ENCODE results near the gene RPS4Y1.
"Not testable (repeated sequence)": the region's sequence is repeated elsewhere in the genome, so short reads cannot be mapped to it uniquely, and the experiment has no call there.

RPS4Y1 gene

DNA sequence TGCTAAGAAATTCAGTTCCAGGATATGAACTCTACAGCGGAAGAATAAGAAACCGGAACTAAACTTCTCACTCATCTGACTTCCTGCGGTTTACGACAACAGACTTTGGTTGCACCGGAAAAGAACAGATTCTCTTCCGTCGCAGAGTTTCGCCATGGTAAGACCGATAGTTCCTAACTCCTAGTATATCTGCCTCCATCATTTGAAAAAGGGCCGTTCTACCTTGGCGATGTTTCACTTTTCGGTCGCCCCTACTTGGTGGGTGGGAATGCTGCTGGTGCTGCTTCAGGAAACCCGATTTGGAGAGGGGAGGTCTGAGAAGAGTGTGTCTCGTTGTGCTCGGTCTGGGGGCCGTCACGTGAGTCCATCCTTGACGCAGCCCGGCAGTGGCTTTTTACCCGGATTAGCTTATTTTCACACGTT lies at the start of gene RPS4Y1:
Gene RPS4Y1, plus strand, starts transcription at position 132 of the 423 bp plus-strand sequence. Its CDS starts 23 bp downstream, at position 155.
- peak; percentile 54 for DNase-seq (ENCODE audit: low spot score)

DNA sequence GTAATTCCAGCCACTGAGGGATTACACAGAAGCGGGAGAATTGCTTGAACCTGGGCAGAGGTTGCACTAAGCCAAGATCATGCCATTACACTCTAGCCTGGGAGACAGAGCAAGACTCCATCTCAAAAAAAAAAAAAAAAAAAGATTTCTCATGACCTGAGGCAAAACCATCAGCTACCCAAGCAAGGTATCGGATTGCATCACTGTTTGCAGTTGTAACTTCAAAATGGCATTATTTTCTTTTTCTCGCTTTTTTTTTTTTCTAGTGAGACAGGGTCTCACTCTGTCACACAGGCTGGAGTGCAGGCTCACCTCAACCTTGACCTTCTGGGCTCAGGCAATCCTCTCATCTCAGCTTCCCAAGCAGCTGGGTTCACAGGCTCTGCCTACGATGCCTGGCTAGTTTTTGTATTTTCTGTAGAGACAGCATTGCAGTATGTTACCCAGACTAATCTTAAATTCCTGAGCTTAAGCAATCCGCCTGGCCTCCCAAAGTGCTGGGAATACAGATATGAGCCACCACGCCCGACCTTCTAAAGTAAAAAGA lies 44.4 kb upstream of the RPS4Y1 start:
- DNase-seq (ENCODE audit: low spot score): no peak

DNA sequence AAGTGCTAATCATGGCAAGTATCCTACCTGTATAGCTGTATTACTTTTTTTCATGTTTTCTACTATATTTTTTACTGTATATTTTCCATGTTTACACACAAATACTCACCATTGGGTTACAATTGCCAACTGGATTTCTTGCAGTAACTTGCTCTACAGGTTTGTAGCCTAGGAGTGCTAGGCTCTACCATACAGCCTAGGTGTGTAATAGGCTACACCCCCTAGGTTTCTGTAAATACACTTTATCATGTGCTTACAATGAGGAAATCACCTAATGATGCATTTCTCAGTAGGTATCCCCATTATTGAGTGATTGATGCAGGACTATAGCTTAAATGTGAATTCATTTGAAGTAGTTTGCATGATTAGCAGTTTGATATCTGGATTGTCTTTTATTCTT lies 43.4 kb upstream of the RPS4Y1 start:
- no peak for DNase-seq (ENCODE audit: low spot score)

DNA sequence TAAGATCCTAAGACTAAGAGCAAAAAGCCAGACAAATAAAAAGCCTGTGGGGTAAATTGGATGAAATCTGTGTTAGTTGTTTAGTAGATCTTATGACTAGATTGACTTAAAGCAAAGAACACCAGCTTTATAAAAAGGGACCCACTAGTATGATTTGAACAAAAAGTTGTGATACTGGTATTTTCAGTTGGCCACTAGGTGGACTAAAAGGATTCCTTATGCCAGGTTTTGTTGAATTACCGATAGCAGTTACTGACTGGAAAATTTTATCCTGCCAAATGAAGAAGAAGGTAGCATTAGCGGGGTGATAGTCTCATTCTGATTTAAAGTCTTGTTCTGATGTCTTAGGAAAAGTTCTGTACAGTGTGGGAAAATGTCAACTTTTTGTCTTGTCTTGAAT lies 41.2 kb upstream of the RPS4Y1 start:
- peak; percentile 10 for DNase-seq (ENCODE audit: low spot score)

DNA sequence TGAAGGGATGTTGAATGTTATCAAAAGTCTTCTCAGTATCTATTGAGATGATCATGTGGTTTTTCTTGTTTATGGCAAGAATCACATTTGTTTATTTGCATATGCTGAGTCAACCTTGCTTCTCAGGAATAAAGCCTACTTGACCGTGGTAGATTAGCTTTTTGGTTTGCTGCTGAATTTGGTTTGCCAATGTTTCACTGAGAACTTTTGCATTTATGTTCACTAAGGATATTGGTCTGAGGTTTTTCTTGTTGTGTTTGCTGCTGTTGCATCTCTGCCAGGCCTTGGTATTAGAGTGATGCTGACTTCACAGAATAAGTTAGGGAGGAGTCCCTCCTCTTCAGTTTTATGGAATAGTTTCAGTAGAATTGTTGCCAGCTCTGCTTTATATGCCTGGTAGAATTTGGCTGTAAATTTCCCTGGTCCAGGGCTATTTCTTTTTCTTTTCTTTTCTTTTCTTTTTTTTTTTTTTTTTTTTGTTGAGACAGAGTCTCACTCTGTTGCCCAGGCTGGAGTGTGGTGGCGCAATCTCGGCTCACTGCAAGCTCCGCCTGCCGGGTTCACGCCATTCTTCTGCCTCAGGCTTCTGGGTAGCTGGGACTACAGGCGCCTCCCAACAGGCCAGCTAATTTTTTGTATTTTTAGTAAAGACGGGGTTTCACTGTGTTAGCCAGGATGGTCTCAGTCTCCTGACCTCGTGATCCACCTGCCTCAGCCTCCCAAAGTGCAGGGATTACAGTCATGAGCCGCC lies 24.1 kb upstream of the RPS4Y1 start:
- DNase-seq (ENCODE audit: low spot score): not testable (repeated sequence)

DNA sequence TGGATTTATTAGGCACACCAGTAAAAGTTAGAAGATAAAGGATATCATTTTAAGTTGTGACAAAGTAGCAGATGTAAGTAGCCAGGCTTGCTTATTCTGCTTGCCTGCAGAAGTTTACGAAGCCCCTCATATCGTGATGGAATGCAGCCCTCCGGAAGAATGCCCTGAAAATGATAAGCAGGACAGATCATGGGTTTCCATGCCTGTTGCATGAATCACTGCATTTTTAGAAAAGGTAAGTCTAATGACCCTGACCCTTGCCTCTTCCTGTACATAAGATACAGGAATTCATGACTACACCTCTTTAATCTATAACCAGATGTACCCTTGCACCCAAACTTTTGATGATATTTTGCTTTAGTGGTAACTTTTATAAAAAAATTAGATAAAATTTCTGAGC lies 16.9 kb upstream of the RPS4Y1 start:
- DNase-seq (ENCODE audit: low spot score): no peak

DNA sequence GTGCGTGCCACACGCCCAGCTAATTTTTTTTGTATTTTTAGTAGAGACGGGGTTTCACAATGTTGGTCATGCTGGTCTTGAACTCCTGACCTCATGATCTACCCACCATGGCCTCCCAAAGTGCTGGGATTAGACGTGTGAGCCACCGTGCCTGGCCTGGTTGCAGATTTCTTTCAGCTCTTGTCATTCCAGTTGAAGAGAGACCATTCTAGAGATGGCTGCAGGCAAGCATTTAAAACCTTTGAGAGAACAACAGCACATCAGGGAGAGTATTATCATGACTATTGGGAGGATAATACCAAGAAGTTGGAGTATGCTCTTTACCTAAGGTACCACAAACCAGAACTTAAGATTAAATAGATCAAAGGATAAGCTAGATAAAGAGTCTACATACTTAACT lies 12.9 kb upstream of the RPS4Y1 start:
- DNase-seq (ENCODE audit: low spot score): no peak

DNA sequence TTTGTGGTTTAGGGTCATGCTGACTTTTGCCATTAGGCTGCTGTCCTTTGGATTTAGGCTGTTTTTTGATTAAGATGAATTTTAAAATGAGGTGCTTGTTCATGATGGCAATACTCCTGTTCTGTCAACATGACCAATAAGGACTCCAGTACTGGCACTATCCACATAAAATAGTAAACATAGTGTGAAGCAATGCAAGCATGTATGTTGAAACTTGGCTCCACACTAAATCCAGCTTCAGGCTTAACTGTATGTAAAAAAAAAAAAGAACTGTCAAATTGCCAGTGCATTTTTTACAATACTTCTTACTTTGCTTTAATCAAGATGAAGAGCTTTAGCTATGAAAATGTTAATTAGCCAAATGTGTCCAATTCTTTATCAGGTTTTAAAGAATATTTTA lies 6.2 kb upstream of the RPS4Y1 start:
- no peak for DNase-seq (ENCODE audit: low spot score)

DNA sequence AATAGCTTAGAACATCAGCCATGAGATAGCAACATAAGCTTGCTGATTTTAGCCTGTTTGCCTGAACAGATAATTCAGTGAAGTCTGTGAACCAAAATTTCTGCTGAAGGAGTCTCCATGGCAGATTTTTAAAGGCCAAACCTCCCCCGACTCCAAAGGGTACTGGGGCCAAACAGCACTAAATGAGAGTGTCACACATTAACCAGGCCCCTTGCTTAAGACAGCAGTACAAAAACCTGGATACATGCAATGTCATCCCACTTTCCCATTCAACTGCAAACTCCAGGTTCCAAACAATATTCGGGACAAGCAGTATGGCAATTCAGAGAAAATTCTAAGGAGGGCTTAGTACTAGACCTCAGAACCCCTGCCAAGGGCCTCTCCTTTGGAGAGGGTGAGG lies 4.3 kb upstream of the RPS4Y1 start:
- DNase-seq (ENCODE audit: low spot score): no peak

DNA sequence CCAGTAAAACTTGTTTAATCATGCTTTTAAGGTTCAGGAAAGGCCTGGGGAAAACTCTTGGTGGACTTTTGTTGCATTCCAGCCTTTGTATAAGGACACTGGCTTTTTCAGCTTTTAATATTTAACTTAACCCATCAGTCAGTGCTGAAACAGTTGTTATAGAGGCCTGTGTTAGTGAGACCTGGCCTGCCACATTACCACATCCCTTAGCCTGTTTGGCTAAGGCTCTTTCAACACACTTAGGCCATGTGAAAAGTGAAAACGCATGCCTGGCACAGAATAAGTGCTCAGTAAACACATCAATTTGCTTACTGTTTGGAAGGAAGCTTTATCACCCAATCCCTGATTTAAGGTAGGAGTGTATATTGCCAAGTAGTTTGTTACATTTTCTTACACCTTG lies 3.5 kb upstream of the RPS4Y1 start:
- DNase-seq (ENCODE audit: low spot score): no peak

DNA sequence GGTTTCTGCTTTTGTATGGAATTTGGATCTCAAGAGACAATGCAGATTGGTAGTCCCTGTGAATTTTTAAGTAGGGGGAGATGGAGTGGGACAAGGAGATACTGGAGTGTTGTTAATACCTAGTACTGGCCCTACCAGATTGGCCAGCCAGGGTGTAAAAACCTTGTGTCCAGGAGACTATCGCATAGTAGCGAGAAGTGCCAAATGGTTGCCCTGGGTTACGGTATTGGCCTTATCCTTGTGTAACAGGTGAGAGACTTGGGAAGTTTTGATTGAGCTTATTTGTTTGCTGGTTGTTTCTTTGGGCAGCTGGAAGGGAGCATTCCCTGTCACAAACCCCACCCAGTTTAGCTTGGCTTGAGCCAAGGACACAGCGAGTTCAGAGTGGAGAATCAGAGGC lies 5.4 kb downstream of the RPS4Y1 start:
- no peak for DNase-seq (ENCODE audit: low spot score)

DNA sequence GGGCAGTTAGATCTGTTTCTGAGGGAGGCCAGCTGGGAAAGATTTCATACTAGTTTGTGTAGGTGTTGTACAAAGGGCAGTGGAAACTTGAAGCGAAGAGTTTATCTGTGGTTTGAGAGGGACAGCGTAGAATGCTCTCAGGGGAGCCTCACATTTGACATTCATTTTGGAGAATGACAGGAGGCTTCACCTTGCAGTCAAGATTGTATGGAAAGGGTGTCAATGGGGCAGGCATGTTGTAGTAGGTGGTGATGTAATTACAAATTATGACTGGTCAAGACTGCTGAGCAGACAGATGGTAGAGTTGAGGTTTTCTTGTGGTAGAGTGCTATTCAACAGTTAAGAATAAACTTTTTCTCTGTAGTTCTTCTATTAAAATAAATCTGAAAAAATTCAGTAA lies 7.0 kb downstream of the RPS4Y1 start:
- no peak for DNase-seq (ENCODE audit: low spot score)

DNA sequence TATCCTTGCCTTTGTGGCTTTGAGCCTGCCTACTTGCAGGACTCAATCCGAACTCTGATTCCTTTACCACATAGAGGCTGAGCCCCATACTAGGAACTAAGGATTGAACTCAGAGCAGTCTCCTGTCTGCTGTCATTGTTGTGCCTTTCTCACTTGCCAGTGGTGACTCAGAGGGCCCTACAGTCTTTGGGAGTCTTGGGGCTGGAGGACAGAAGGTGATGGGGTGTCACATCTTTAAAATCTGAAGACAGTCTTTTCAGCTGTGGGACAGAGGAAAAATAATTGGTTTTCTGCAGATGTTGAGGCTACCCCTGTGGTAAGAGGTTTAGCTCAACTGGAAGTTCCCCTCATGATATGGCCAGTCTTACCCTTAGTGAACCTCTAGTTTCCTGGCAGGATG lies 8.0 kb downstream of the RPS4Y1 start:
- no peak for DNase-seq (ENCODE audit: low spot score)

DNA sequence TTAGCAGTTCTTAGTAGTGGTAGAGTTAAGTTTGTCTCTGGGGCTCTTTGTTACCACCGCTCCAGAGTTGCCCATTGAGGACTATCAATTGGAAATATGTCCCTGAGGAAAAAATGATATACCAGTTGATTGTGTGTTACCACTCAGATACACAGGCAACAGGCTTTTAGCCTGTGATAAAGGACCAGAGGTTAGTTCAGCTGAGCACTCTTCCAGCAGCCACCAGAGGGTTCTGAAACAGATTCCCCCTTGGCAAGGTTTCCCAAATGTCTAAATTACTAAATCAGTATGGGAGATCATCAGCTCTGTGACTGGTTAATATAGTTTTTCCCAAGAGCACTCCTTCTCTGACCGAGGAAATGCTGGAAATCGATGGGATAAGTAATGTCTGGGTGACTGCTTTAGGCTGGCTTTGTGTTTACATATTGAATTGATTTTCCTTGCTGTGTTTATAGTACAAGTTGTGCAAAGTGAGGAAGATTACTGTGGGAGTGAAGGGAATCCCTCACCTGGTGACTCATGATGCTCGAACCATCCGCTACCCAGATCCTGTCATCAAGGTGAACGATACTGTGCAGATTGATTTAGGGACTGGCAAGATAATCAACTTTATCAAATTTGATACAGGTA lies 12.9 kb downstream of the RPS4Y1 start:
- DNase-seq (ENCODE audit: low spot score): no peak

DNA sequence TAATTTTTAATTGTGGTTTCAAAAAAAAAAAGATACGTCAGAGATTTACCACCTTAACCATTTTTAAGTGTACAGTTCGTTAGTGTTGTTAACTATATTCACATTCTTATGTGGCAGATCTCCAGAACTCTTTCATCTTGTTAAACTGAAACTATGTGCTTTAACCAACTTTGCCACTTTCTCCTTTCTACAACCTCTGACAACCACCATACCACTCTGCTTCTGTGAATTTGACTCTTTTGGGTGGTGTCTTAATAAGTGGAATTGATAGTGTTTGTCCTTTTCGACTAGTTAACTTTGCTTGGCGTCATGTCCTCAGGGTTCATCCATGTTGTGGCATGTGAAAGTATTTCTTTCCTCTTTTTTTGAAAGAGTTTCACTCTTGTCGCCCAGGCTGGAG lies 15.7 kb downstream of the RPS4Y1 start:
- no peak for DNase-seq (ENCODE audit: low spot score)

DNA sequence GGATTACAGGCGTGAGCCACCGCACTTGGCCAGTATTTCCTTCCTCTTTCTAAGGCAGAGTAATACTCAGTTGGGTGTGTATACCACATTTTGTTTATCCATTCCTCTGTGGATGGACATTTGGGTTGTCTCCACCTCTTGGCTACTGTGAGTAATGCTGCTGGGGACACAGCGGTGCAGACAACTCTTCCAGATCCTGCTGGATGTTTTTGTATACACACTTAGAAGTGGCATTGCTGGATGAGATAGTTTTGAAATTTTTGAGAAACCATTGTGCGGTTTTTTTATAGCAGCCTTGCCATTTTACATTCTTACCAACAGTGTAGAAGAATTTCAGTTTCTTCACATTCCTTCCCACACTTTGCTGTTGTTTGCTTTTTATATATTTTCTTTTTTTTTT lies 16.3 kb downstream of the RPS4Y1 start:
- DNase-seq (ENCODE audit: low spot score): peak; percentile 13

DNA sequence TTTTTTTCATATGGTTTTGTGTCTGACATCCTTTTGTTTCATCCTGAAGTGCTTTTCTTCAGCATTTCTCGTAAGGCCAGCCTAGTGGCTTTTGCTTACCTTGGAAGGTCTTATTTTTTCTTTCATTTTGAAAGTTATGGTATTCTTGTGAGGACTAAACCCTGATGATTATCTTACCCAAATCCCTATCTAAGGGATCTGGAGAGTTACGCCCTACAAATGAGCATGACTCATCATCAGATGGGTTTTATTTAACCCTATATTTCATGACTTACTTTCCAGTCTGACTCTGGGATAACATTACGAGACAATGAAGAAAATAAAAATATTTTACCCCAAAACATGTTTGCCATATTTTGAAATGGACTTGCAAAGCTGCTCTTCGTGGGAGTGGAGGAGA lies 18.4 kb downstream of the RPS4Y1 start:
- no peak for DNase-seq (ENCODE audit: low spot score)

DNA sequence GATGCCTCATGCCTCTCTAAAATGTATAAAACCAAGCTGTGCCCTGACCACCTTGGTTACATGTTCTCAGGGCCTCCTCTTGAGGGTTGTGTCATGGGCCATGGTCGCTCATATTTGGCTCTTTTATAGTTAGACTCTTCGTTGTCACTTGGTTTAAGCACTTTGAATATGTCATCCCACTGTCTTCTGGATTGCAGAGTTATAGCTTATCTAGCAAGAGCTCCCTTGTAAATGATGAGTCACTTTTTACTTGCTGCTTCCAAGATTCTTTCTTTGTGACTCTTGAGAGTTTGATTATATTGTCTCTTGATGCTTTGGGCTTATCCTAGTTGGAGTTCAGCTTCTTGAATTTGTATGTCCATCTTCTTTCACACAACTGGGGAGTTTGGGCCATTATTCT lies 19.1 kb downstream of the RPS4Y1 start:
- DNase-seq (ENCODE audit: low spot score): peak; percentile 18

DNA sequence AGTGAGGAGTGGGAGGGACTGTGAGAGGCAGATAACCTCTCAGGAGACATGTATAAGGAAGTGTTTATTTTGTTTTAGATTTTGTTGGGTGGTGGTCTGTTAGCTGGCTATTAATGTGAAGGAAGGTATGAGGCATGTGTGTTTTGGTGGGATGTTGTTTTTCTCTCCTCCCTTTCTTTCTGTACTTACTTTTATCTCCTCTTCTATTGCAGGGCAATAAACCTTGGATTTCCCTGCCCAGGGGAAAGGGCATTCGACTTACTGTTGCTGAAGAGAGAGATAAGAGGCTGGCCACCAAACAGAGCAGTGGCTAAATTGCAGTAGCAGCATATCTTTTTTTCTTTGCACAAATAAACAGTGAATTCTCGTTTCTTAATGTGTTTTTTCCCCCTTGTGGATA lies 25.2 kb downstream of the RPS4Y1 start:
- no peak for DNase-seq (ENCODE audit: low spot score)

DNA sequence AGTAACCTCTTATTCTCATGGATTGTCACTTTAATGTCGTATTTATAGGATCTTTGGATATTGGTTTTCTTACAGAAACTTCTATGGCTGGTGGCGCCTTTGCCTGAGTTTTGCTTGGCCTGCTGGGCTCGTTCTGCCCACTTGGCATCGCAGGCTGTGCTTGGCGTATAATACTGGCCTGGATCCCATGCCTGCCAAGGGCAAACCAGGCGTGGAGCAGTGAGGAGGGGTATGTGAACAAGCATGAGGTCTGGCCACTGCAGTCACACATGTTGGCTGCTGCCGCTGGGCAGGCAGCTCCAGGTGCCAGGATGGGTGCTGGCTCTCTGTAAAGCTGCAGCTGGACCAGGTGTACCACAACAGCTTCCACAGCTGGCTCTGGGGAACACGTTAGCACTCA lies 26.1 kb downstream of the RPS4Y1 start:
- no peak for DNase-seq (ENCODE audit: low spot score)

DNA sequence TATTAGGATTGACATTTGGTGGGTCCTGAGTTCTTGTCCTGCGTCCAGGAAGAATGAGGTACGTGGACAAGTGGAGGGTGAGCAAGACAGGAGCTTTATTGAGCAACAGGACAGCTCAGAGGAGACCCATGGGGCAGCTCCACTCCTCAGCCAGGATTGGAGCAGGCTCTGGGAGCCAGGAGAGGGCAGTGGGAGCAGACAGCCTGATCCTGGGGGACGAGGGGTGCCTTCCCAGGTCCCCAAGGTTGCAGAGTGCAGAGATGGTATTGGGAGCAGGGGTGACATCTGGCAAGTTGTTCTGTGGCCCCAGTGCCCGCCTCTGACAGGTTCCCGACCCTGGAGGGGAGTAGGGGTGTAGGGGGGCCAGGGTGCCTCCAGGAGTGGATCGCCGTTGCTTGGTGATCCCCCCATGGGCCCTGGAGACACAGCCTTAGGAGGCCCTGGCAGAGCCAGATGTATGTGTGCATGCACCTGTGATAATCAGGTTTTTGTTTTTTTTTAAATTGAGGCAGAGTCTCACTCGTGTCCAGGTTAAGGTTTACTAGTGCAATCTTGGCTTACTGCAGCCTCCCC lies 26.7 kb downstream of the RPS4Y1 start:
- no peak for DNase-seq (ENCODE audit: low spot score)

DNA sequence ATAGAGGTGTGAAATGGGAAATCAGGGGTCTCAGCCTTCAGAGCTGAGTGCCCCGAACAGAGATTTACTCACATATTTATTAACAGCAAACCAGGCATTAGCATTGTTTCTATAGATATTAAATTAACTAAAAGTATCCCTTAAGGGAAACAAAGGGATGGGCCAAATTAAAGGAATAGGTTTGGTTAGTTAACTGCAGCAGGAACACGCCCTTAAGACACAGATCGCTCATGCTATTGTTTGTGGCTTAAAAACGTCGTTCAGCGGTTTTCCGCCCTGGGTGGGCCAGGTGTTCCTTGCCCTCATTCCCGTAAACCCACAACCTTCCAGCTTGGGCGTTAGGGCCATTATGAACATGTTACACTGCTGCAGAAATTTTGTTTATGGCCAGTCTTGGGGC lies 30.8 kb downstream of the RPS4Y1 start:
- DNase-seq (ENCODE audit: low spot score): not testable (repeated sequence)

DNA sequence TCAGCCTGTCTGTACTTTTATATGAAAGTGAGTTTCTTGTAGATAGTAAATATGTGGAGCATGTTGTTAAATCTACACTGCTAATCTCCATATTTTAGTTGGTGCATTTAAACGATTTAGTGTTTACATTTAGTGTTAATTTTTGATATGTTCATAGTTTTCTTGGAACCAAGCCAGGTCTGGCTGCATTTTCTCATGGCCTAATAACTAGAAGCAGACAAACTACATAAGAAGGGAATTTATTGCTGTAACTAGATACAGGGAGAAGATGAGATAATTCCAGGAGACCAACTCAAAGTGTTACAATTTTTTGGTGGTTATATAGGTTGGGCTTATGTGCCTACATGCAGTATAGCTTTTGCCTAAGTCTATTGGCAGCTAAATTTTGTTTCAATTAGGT lies 32.8 kb downstream of the RPS4Y1 start:
- no peak for DNase-seq (ENCODE audit: low spot score)
